ENCODE measurements around the gene CTSD.

- TF ChIP-seq REST (IDR thresholded peaks at IDR 0.05; ENCODE audit: insufficient read depth in 1 of 2, low read depth in 2 of 2, low read length in 2 of 2) (no peak), TAF1 (IDR thresholded peaks at IDR 0.05; ENCODE audit: borderline replicate concordance, insufficient read depth, low read length) (no peak), POLR2AphosphoS5 (IDR thresholded peaks at IDR 0.05; ENCODE audit: low read depth, low read length) (no peak)
Measured at GRCh38 chr11:1776331-1776851, 12.7 kb upstream of the CTSD start.

Data from PFSK-1 (cell line).